GM21390 (cell line): Measurements from ENCODE around the gene ZBED4.
"Not testable (repeated sequence)": the region's sequence is repeated elsewhere in the genome, so short reads cannot be mapped to it uniquely, and the experiment has no call there.

Experiments used
- ATAC-seq: cut with Tn5 transposase; IDR thresholded peaks from one replicate; pipeline ENCODE4 v1.9.1; 2021; ENCODE audit not compliant: unreplicated experiment

The ZBED4 gene

GRCh38 chr22:49826603-49827270 is 26.9 kb upstream of the ZBED4 start:
- no peak for ATAC-seq

GRCh38 chr22:49827271-49827852 is 26.3 kb upstream of the ZBED4 start:
- no peak for ATAC-seq

DNA sequence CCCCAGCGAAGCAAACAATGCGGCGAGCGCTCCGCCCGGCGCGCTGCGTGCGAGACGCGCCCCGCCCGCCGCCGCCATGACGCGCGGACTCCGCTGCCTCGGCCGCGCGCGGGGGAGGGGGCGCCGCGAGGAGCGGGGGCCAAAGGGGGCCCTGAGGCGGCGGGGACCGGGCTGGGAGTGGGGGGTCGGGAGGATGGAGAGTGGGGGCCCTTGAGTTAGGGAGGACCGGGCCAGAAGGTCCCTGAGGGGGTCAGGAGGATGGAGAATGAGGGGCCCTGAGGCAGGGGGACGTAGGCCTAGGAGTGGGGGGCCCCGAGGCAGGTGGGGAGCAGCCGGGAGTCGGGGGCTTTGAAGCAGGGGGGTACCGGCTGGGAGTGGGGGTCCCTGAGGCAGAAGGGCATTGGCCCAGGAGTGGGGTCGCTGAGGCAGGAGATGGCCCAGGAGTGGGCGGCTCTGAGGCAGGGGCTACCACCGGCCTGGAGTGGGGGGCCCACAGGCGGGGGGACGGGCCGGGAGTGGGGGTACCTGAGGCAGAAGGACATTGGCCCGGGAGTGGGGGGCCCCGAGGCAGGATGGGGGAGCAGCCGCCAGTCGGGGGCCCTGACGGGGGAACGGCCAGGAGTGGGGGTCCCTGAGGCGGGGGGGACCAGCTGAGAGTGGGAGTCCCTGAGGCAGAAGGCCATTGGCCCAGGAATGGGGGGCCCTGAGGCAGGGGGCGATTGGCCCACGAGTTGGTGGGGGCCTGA is 25.6 kb upstream of the ZBED4 start, which contains the start of gene BRD1:
Gene BRD1 (minus strand): TSS at position 21 of the 746 bp plus-strand sequence. CDS start 3,556 bp downstream, outside the sequence.
- ATAC-seq: no peak

DNA sequence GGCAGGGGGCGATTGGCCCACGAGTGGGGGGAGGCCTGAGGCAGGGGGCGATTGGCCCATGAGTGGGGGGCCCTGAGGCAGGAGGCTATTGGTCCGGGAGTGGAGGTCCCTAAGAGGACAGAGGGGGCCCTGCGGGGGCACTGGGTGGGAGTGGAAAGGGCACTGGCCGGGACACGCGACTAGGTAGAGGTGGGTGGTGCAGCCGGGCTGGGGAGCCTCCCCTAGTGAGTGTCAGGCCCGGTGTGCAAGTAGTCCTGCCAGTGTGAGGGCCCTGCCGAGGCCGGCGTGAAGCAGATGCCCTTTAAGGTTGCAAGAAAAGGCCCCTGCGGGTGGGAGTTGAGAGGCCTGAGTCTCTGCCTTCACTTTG is 25.1 kb upstream of the ZBED4 start:
- no peak for ATAC-seq

DNA sequence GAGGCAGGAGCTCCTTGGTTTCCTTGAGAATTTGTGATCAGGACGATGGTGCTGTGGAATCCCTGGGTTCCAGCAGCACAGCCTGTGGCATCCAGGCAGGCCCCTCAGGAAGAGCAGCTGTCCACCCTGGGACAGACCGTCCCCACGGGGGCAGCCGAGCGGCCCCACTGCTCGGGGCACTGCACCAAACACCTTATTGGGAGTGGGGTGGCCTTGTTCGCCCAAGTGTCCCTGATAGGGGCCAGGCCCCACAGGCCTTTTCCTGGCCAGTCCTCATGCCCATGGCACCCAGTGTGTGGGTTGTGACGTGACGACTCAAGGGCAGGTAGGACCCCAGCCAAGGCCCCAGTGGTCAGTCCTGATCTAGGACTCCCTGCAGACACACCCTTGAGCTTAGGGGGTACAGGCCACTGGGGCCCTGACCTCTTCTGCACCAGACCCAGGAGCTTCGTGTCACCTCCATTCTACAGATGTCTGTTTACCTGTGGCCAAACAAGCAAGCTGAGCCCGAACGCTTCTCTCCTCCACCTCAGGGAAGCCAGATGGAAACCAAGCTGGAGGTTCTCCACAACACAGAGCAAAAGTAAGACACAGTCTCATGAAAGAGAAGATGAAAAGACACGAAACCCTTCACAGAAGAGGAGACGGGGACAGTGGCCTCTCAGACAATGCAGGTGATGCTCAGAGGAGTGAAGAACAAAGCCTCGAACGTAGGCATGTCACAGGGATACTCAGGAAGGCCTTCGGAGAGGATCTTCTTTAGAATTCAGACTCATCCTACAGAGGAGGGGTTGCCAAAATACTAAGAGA is 24.4 kb upstream of the ZBED4 start:
- ATAC-seq: no peak

- no peak for ATAC-seq
These were observed 20.2 kb upstream of the ZBED4 start for GRCh38 chr22:49833340-49834007.

- ATAC-seq: no peak
These were observed 14.6 kb upstream of the ZBED4 start for GRCh38 chr22:49838771-49839717.

DNA sequence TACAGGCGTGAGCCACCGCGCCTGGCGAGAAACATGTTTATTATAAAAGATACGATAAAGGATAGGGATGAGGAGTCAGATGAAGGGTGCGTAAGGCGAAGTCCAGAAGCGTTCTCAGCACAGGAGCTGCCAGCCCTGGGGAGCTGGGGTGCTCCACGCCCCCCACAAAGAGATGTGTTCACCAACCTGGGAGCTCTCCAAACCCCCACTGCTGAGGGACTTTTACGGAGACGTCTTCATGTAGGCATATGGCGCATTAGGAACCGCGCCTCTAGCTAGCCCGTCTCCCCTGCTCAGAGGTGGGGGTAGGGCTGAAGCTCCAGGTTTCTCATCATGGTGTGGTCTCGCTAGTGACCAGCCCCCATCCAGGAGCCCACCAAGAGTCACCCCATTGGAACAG is 8.4 kb upstream of the ZBED4 start:
- ATAC-seq: no peak

DNA sequence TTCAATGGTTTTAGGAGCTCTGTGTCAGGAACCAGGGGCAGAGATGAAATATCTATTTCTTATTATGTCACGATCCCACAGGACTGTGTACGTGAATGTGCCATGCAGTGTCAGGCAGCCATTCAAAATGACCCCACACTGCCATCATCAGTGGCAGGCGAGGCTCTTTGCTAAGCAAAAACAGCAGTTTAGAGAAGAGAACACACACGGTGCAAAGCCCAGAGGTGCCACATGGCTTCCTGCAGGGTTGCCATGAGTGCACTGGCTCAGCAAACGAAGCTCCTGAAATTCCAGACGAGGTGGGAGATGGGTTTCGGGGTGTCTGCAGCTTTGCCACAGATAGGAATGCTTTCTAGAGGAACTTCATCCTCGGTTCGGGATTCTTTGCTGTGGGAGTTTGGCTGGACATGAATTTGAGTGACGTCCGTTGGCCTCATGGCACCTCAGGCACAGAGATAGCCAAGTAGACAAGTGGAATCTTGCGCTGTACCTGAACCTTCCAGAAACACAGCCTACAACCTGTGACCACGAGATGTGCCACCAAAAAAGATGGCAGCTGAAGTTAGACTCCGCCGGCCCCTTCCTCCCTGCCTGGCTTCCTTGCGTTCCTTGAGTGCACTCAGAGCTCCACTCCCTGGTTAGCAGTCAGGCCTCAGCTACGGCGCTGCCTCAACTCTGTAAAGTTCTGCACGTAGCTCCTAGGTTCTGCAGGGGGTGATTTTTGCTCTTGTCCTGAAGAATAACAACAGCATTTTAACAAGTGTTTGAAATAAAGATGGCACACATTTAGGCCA is 7.8 kb upstream of the ZBED4 start:
- ATAC-seq: no peak

- no peak for ATAC-seq
These were observed 5.6 kb upstream of the ZBED4 start for GRCh38 chr22:49847751-49848689.

DNA sequence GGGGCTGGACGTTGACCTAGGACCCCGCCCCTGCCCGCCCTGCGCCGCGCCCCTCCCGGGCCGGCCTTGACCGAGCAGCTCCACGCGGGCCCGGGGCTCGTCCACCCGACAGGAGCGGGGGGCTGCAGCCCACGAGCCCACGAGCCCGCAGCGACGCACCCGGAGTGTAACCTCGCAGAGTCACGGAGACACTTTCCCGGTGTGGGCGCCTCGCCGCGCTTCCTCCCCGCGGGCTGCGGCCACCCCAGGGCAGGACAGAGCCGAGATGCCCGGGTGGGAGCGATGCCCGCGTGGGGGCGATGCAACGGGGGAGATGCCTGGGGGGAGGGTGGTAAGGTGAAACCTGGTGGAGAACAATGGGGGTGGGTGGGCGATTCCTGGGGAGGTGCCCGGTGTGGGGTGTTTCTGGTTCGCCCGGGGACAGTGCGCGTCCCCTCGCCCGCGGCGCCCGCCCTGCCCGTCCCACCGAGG is 4.9 kb upstream of the ZBED4 start:
- ATAC-seq: no peak

- ATAC-seq: no peak
These were observed 4.3 kb upstream of the ZBED4 start for GRCh38 chr22:49849161-49850020.

DNA sequence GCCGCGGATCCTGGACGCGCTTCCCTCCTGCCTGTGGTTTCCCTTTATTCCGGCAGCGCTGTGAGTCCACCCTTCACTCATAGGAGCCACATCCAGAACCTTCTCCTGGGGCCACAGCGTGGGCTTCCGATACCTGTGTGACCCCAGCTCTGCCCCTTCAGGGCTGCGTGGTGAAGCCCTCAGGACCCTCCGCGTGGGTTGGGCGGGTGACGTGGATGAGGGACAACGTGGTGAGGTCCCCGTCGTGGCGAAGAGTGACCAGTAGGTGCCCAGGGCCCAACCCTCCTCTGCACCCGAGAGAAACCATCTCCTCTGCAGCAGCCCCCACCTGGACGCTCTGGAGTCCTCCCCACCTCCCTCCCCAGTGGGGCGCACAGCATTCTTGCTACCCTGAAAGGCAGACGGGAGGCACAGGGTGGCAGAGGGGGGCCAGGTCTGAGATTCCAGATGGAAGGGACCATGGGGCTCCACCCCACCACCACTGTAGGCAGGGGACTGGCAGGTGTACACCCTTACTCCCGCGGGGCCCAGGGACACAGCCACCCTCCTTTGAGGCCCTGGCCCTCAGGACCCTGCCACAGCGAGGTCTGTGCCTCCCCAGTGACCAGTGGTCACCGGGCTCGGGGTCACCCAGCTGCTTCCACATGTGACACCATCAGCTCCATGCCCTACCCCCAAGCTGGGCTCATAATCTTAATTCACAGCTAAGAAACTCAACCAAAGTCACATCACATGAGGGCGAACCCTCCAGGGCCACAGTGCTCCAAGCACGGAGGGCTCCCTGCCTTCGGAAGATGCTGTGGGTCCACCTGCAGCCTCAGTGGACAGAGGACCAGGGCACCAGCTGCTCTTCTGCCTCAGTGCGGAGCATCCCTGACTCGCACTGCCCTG is 3.4 kb upstream of the ZBED4 start:
- ATAC-seq: no peak

DNA sequence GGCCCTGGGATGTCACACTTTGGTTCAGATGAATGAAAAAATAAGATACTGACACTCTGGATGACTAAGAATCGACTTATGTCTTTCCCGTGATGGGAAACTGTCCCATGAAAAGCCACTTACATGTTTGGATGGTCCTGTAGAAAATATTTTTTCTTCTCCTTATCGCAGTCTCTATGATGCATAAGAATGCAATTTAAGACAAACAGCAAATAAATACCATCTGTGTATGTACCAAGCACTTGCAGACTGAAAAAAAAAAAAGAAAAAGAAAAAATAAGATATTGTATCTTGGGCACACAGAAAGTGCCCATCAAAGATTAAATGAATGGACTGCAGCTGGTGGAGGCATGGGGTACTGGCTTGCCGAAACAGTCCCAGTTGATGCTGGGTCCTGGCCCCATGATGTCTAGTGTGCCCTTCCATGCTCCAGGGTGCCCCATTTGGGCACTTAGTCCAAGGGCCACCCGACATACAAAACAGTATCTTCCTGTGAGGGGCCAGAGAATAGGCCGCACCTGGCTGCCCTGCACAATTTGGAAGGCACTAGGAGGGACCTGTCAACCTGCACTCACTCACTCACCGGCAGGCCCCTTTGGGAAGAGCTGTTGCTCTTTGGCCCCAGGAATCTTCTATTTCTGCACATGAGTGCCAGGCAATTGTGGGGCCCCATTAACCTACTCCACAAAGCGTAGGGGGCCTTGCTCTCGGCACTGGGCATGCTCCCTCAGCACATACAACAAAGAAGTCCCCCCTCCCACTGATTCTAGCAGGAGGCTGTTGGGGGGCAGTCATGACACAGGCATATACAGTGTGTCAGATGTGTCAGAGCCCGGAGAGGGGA is 2.5 kb upstream of the ZBED4 start:
- no peak for ATAC-seq

DNA sequence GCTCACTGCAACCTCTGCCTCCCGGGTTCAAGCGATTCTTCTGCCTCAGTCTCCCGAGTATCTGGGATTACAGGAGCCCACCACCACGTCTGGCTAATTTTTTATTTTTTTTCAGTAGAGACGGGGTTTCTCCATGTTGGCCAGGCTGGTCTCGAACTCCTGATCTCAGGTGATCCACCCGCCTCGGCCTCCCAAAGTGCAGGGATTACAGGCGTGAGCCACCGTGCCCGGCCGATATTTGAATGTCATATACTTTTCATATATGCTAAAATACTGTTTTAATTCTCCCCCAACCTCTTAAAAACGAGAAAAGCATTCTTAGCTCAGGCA is 1.1 kb upstream of the ZBED4 start:
- not testable (repeated sequence) for ATAC-seq
